HepG2 (cell line): ENCODE measurements around the gene PLCB1. TPM values are rescaled to one million over a fixed set of nuclear protein-coding genes. Genes with fewer than 3 reads are reported as not detected.

Experiments
- ATAC-seq: fragments of 200-7000 bp; cut with Tn5 transposase; 3 replicates; pipeline ENCODE4 v1.9.1; 2020; ENCODE audit warnings: mild to moderate bottlenecking, moderate library complexity
- BruUV-seq: library from RNA; stranded (reverse); fragments of 400-500 nt; replicated peaks from 2 replicates; lab custom pipeline; 2021; lab: Mats Ljungman, UMichigan
- CTCF ChIA-PET: fragments of 300-600 bp; formaldehyde crosslinking; extraction: SDS; loops from one replicate; lab custom pipeline; 2021; ENCODE audit warnings: low total read pairs, inconsistent platforms, low intra/inter-chr PET ratio; lab: Yijun Ruan, JAX
- POLR2A ChIA-PET: fragments of 350-600 bp; sonication (Branson Sonifier 250); formaldehyde crosslinking; loops from one replicate; lab custom pipeline; 2020; ENCODE audit warnings: antibody characterized with exemption, inconsistent platforms; lab: Yijun Ruan, JAX
- DNase-seq: peaks from one replicate; pipeline ENCODE4 v3.0.0-alpha.2; 2015; ENCODE audit warnings: low spot score
- FAIRE-seq: peaks from 3 replicates; lab custom pipeline; 2011; peaks lifted over from hg19 to GRCh38; lab: Jason Lieb, UNC
- H2AFZ ChIP-seq: one replicate; pipeline ENCODE4 v1.6.1; 2011; ENCODE audit warnings: low read length, inconsistent platforms
- H3K27ac ChIP-seq: fragments of 300-600 bp; 3 replicates; pipeline ENCODE4 v1.8.0; 2011; ENCODE audit warnings: mixed run types, mild to moderate bottlenecking, mixed read lengths, low read length, inconsistent platforms; ENCODE audit not compliant: insufficient read depth; ENCODE audit errors: extremely low read length
- H3K27me3 ChIP-seq, 2 experiments: fragments of 200-600 bp in 1 of 2; 2 replicates in 1 of 2; 3 replicates in 1 of 2; pipeline versions ENCODE4 v1.6.0 to v1.8.0; 2011; ENCODE audit warnings: low read length in 2 of 2, mild to moderate bottlenecking in 2 of 2, moderate library complexity in 2 of 2, inconsistent platforms in 1 of 2; ENCODE audit not compliant: insufficient read depth in 2 of 2, control insufficient read depth in 1 of 2
- H3K36me3 ChIP-seq, 2 experiments: fragments of 200-600 bp in 1 of 2; replicated peaks in 1 of 2; 2 replicates in 1 of 2; 3 replicates in 1 of 2; pipeline versions ENCODE4 v1.5.1 to v1.8.0; 2011; ENCODE audit warnings: low read length in 2 of 2, inconsistent platforms in 1 of 2; ENCODE audit not compliant: insufficient read depth in 2 of 2, control insufficient read depth in 1 of 2
- H3K4me1 ChIP-seq: 2 replicates; pipeline ENCODE4 v1.5.1; 2012; ENCODE audit warnings: low read length, inconsistent platforms; ENCODE audit not compliant: insufficient read depth
- H3K4me2 ChIP-seq: 2 replicates; pipeline ENCODE4 v1.6.0; 2011; ENCODE audit warnings: low read depth, low read length, inconsistent platforms
- H3K4me3 ChIP-seq, 3 experiments: fragments of 200-600 bp in 1 of 3; sonication (generic), shearing (Covaris generic) in 1 of 3; replicated peaks in 1 of 3; 2 replicates each; pipeline ENCODE4 v1.5.1; 2011 to 2016; ENCODE audit warnings: low read length in 3 of 3, inconsistent platforms in 2 of 3, low read depth in 2 of 3, mild to moderate bottlenecking in 2 of 3, control low read depth in 1 of 3, mixed read lengths in 1 of 3; ENCODE audit not compliant: insufficient read depth in 1 of 3
- H3K79me2 ChIP-seq: one replicate; pipeline ENCODE4 v1.6.1; 2011; ENCODE audit warnings: low read length, inconsistent platforms; ENCODE audit not compliant: insufficient read depth
- H3K9ac ChIP-seq: 2 replicates; pipeline ENCODE4 v1.6.0; 2011; ENCODE audit warnings: mild to moderate bottlenecking, low read depth, low read length, inconsistent platforms; ENCODE audit not compliant: insufficient read depth
- H3K9me3 ChIP-seq: 2 replicates; pipeline ENCODE4 v1.5.1; 2012; ENCODE audit warnings: mild to moderate bottlenecking, low read length
- H4K20me1 ChIP-seq: 2 replicates; pipeline ENCODE4 v1.6.0; 2011; ENCODE audit warnings: inconsistent platforms, mild to moderate bottlenecking, low read length, moderate library complexity; ENCODE audit not compliant: insufficient read depth
- GPN1 ChIP-seq: sonication (generic); formaldehyde crosslinking; IDR thresholded peaks from 2 replicates; pipeline ENCODE4 v1.5.1; 2020; ENCODE audit warnings: missing genetic modification reagents, borderline replicate concordance
- LCORL ChIP-seq, 2 experiments: fragments of 450-650 bp in 1 of 2; sonication (generic) in 1 of 2; formaldehyde crosslinking in 1 of 2; IDR thresholded peaks; 2 replicates each; pipeline versions ENCODE4 v1.5.0 to v1.6.1; 2017 to 2020; ENCODE audit warnings: antibody characterized with exemption in 1 of 2, missing genetic modification reagents in 1 of 2
- MAFF ChIP-seq: IDR thresholded peaks from 2 replicates; pipeline ENCODE4 v1.6.1; 2011; ENCODE audit warnings: low read depth, low read length, improper control_type of control experiment
- MAFK ChIP-seq, 2 experiments: IDR thresholded peaks in 1 of 2; conservative IDR thresholded peaks in 1 of 2; 2 replicates each; pipeline ENCODE4 v1.6.1; 2011; ENCODE audit warnings: improper control_type of control experiment in 2 of 2, low read length in 2 of 2
- NR2F6 ChIP-seq, 2 experiments: IDR thresholded peaks; 2 replicates each; pipeline ENCODE4 v1.6.1; 2016; ENCODE audit warnings: antibody characterized with exemption in 1 of 2, mild to moderate bottlenecking in 1 of 2
- SRSF9 ChIP-seq: fragments of 200-400 bp; formaldehyde crosslinking; IDR thresholded peaks from 2 replicates; pipeline ENCODE4 v1.6.1; 2018; ENCODE audit warnings: borderline replicate concordance, mild to moderate bottlenecking, low read depth, low read length; ENCODE audit not compliant: insufficient read depth, poor library complexity, severe bottlenecking
- ZNF652 ChIP-seq: IDR thresholded peaks from 2 replicates; pipeline ENCODE4 v1.6.1; 2016; ENCODE audit warnings: low read depth, borderline replicate concordance
- ZSCAN9 ChIP-seq: IDR thresholded peaks from 2 replicates; pipeline ENCODE4 v1.6.1; 2016; ENCODE audit warnings: borderline replicate concordance
- WGBS: methylation state at CpG from one replicate; pipeline ENCODE4 v1.1.6; 2017; ENCODE audit warnings: low lambda C conversion rate; 5-methylcytosine and 5-hydroxymethylcytosine counted together
- in situ Hi-C: cut with HindIII; loops from 2 replicates; pipeline ENCODE4 v1.10.0; 2017; ENCODE audit warnings: low pct_unique_long_range_greater_than_20kb; ENCODE audit not compliant: extremely low pct_ligation_motif_present
- intact Hi-C: fragments of 100-400 bp; cut with micrococcal nuclease; formaldehyde crosslinking; loops from one replicate; pipeline ENCODE4 v1.10.0; 2022; ENCODE audit not compliant: unreplicated experiment
- polyA plus RNA-seq, 8 experiments: library from polyadenylated mRNA; depleted of rRNA in 3 of 8; stranded (reverse) in 7 of 8; unstranded in 1 of 8; fragments of >200 nt; fragmentation: Illumina TruSeq in 4 of 8; extraction: Trizol in 4 of 8; gene quantifications; 2 replicates each; pipeline versions ENCODE4 v1.2.1 to v1.2.3, GENCODE V29; 2011 to 2016; ENCODE audit warnings: low read depth in 4 of 8, missing spikeins in 1 of 8, mixed read lengths in 1 of 8; ENCODE audit not compliant: insufficient read depth in 1 of 8
- total RNA-seq, 5 experiments: library from RNA; depleted of rRNA; stranded (reverse); fragments of >200 nt; fragmentation: Illumina TruSeq; extraction: Trizol; gene quantifications; 2 replicates each; pipeline ENCODE4 v1.2.3, GENCODE V29; 2016; ENCODE audit warnings: low read depth in 1 of 5
- TF ChIP-seq, protein P1 (sequence below): sonication (generic); formaldehyde crosslinking; IDR thresholded peaks from 2 replicates; pipeline ENCODE4 v1.5.0; 2020; ENCODE audit warnings: missing genetic modification reagents, mild to moderate bottlenecking, borderline replicate concordance
- TF ChIP-seq, protein P2 (sequence below): sonication (generic); formaldehyde crosslinking; IDR thresholded peaks from 2 replicates; pipeline ENCODE4 v1.9.0; 2022; ENCODE audit warnings: low read depth, missing genetic modification reagents
- TF ChIP-seq, protein P3 (sequence below): sonication (generic); formaldehyde crosslinking; IDR thresholded peaks from 2 replicates; pipeline ENCODE4 v1.4.0; 2020; ENCODE audit warnings: missing genetic modification reagents

Gene PLCB1
- total and polyA plus RNA-seq, 2 of the 13 experiments (the other 11 are each of a cell fraction or from before 2014, with no cell fraction given) = 42.4 to 55.9 TPM

DNA sequence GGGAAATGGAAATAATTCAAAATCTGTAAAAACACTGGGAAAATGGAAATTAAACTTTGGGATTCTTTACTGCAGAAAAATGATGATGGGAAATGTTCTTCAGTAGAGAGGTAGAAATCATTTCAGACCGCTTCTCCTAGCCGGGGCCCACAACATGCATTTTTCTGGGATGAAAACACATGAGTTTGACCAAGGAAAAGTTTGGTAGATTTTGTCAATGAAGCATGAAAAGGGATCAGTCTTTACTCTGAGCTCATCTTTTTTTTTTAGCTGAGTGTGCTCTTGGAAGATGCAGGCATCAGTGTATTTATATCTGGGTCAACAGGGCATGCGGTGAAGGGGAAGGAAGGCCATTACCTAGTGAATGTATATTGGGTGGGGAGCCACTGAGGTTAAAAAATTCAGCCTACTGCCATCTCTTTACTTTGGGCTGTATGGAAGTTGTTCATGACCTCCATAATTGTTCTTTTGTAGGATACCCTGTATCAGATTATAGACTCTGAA, 36.8 kb downstream of the PLCB1 start:
- no peak for FAIRE-seq
- intact Hi-C loops = no loop called here
- H3K27me3 ChIP-seq = no peaks in the 10 kb centered on the region

DNA sequence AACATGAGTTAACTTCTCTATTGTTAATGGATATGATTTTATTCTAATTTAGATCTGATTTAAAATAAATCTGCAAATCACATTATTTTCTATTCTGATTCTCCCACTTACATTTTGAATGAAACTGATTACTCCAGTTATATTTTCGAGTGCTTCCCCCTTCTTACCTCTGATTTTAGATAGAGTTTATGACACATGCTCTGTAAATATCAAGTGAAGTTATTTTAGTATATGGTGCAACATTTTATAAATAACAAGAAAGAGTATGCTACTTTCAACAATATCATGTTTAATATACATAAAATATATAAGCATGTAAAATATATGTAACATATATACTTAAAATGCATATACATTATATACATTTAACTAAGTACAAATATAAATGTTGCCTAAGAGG, 38.9 kb downstream of the PLCB1 start:
- 96% methylated on average over 1 of the region's 1 CpG for WGBS
- no TSS peak for BruUV-seq
- Histone ChIP-seq H2AFZ (no peak overlapping the region), H3K4me2 (no peak overlapping the region), H3K27me3 (no peaks in the 10 kb centered on the region), H3K9ac (no peak overlapping the region), H3K79me2 (peaks cover 27% of the 10 kb centered on the region), H3K27ac (no peak overlapping the region), H3K4me3 (no peak overlapping the region), H3K9me3 (no peaks in the 10 kb centered on the region), H3K36me3 (peaks cover 10 to 12% of the 10 kb centered on the region in 2 experiments), H3K4me1 (peaks cover 9% of the 10 kb centered on the region; the same call in 1 of the 2 replicates), H4K20me1 (no peaks in the 10 kb centered on the region; the same call in 1 of the 2 replicates)
- ChIA-PET CTCF (no interaction called here), POLR2A (no interaction called here)
- in situ Hi-C loops (no loop called here), intact Hi-C loops (no loop called here)
- no peak for DNase-seq
- no peak for ATAC-seq
- no peak for FAIRE-seq
- no peak for TF ChIP-seq ZSCAN9
- TF ChIP-seq SRSF9 = no peak
- TF ChIP-seq, protein P1, sequence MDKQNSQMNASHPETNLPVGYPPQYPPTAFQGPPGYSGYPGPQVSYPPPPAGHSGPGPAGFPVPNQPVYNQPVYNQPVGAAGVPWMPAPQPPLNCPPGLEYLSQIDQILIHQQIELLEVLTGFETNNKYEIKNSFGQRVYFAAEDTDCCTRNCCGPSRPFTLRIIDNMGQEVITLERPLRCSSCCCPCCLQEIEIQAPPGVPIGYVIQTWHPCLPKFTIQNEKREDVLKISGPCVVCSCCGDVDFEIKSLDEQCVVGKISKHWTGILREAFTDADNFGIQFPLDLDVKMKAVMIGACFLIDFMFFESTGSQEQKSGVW (CRISPR knock-in tag) = no peak
- no peak for TF ChIP-seq NR2F6 (IDR thresholded peaks at IDR 0.05)
- no peak for TF ChIP-seq NR2F6 (CRISPR knock-in tag; IDR thresholded peaks at IDR 0.05)
- TF ChIP-seq, protein P2, sequence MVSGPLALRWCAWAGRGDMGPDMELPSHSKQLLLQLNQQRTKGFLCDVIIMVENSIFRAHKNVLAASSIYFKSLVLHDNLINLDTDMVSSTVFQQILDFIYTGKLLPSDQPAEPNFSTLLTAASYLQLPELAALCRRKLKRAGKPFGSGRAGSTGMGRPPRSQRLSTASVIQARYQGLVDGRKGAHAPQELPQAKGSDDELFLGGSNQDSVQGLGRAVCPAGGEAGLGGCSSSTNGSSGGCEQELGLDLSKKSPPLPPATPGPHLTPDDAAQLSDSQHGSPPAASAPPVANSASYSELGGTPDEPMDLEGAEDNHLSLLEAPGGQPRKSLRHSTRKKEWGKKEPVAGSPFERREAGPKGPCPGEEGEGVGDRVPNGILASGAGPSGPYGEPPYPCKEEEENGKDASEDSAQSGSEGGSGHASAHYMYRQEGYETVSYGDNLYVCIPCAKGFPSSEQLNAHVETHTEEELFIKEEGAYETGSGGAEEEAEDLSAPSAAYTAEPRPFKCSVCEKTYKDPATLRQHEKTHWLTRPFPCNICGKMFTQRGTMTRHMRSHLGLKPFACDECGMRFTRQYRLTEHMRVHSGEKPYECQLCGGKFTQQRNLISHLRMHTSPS (CRISPR knock-in tag) = no peak
- no peak for TF ChIP-seq LCORL (IDR thresholded peaks at IDR 0.05)
- no peak for TF ChIP-seq LCORL (CRISPR knock-in tag; IDR thresholded peaks at IDR 0.05)
- no peak for TF ChIP-seq ZNF652 (CRISPR knock-in tag)
- no peak for TF ChIP-seq GPN1

More for the DNA sequence above, 36.8 kb downstream of the PLCB1 start:
- in situ Hi-C loops = no loop called here
- ChIA-PET CTCF (no interaction called here), POLR2A (no interaction called here)
- Histone ChIP-seq H4K20me1 (no peaks in the 10 kb centered on the region; the same call in 1 of the 2 replicates), H3K4me2 (no peak overlapping the region), H2AFZ (no peak overlapping the region), H3K79me2 (peaks cover 29% of the 10 kb centered on the region), H3K4me1 (peaks cover 9% of the 10 kb centered on the region; the same call in 1 of the 2 replicates), H3K4me3 (no peak overlapping the region), H3K36me3 (peaks cover 14 to 28% of the 10 kb centered on the region in 2 experiments), H3K9me3 (no peaks in the 10 kb centered on the region), H3K9ac (no peak overlapping the region), H3K27ac (no peak overlapping the region)
- no TSS peak for BruUV-seq
- no peak for ATAC-seq
- WGBS = 98% methylated on average over 3 of the region's 3 CpGs
- TF ChIP-seq, protein P3, sequence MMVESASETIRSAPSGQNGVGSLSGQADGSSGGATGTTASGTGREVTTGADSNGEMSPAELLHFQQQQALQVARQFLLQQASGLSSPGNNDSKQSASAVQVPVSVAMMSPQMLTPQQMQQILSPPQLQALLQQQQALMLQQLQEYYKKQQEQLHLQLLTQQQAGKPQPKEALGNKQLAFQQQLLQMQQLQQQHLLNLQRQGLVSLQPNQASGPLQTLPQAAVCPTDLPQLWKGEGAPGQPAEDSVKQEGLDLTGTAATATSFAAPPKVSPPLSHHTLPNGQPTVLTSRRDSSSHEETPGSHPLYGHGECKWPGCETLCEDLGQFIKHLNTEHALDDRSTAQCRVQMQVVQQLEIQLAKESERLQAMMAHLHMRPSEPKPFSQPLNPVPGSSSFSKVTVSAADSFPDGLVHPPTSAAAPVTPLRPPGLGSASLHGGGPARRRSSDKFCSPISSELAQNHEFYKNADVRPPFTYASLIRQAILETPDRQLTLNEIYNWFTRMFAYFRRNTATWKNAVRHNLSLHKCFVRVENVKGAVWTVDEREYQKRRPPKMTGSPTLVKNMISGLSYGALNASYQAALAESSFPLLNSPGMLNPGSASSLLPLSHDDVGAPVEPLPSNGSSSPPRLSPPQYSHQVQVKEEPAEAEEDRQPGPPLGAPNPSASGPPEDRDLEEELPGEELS (CRISPR knock-in tag) = no peak
- TF ChIP-seq MAFF (peak; percentile 29; the same call in 1 of the 2 replicates), MAFK (conservative IDR thresholded peaks at IDR 0.05 in 1 of 2, IDR thresholded peaks at IDR 0.05 in 1 of 2; ENCODE audit: low read length in 2 of 2) (0 out of 4 replicates have a peak, but pooled peaks of 1 of the 2 experiments have one; percentile 9)
- no peak for DNase-seq
